Measurements from ENCODE around the gene HSF5.
"Not testable (repeated sequence)": the region's sequence is repeated elsewhere in the genome, so short reads cannot be mapped to it uniquely, and the experiment has no call there.

Gene HSF5

DNA sequence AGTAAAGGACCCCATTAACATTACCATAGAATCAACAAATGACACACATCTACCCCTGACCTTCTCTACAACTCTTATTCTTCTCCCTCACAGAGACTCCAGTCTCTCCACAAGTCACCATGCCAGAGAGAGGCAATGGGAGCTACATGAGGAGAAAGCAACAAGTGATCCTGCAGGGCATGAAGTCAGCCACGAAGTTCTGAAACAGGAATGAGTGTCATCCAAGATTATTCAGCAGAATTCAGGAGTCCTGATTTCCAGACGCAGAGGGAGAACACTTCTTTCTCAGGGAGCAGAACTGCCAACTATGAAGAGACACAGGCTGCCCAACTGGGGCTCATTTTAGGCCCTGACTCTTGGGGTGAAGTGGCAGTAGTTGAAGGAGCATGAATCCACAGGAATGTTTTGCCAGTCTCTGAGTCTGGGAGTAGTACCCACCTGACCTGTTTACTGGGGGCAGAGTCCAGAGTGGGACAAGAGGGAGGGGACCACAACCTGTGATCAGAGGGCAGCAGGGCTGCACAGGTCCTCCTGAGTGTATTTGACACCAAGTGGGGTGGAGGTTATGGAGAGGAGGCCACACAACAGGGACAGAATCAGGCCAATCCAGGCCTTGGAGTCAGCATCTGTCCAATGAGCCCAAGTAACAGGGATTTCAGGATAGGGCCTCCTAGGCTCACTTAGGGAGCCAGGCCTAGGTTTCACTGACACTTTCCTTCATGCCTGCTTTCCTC is 28.6 kb upstream of the HSF5 start:
- peak; percentile 16 for DNase-seq

DNA sequence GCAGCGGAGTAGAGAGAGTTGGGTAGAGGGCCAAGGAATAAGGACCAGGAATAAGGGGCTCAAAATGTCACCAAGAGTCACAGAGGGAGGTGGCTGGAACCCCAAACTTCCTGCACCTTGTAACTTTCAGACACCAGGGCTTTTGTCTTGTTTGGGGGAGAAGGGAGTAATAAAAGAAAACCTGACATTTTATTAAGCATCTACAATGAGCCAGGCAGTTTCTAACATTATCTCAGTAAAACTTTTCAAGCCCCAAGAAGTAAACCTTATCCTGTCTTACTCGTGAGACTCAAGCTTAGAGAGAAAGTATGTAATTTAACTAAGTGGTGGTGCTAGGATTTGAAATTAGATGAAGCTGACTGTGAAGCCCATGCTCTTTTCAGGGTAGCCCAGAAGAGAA is 27.1 kb upstream of the HSF5 start:
- no peak for DNase-seq

DNA sequence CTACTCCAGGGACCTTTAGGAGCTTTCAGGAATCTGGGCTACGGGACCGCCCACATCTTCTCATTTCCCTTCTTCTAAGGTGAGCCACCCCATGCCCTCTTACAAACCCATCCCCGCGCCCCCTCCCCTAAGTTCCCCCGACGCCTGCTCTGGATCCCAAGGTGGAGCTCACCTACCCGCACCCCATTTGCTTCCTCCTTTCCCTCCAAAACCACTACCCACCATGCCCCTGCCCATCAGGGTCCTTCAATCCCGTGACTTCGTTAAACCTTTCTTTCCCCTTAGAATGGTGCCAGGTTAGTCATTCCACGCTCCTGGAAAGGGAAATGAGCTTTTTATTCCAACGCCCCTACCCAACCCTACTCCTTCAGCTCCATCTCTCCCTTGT is 26.6 kb upstream of the HSF5 start:
- DNase-seq: no peak

DNA sequence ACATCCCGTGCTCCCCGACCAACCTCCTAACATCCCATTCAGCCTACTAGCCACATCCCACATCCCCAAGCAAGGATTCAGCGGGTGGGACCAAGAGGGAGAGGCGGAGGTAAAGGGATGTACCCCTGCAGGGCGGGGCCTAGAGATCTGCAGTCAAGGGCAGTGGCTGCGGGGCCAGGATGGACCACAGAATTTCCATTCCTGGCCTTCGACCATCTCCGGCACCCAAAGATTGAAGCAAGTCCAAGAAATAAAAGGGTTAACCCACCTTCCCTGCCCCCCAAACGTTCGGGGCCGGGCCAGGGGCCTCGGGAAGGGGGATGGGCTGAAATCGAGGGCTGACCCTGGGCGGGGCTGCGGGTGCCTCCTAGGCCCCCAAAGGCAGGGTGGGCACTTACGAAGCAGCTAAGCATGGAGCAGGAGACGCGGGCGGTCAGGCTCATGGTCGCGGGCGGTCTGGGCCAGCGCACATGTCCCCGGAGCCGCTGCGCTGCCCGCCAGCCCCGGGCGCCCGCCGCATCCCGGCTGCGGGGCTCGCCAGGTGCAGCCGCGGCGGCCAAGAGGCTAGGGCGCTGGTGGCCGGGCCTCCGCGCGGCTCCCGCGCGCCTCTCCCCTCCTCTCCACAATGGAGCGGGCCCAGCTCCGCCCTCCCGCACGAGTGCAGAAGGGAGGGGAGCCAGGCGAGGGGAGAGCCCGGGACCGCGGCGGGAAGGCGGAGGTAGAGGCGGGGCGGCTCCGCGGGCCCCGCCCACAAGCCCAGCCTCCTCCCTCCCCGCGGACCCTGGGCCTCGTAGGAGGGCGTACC is 26.0 kb upstream of the HSF5 start, which contains the start of gene MTMR4:
MTMR4 (minus strand) TSS at position 674 of the 805 bp plus-strand sequence; CDS start at position 443, 231 bp downstream.
- peak; percentile 87 for DNase-seq

DNA sequence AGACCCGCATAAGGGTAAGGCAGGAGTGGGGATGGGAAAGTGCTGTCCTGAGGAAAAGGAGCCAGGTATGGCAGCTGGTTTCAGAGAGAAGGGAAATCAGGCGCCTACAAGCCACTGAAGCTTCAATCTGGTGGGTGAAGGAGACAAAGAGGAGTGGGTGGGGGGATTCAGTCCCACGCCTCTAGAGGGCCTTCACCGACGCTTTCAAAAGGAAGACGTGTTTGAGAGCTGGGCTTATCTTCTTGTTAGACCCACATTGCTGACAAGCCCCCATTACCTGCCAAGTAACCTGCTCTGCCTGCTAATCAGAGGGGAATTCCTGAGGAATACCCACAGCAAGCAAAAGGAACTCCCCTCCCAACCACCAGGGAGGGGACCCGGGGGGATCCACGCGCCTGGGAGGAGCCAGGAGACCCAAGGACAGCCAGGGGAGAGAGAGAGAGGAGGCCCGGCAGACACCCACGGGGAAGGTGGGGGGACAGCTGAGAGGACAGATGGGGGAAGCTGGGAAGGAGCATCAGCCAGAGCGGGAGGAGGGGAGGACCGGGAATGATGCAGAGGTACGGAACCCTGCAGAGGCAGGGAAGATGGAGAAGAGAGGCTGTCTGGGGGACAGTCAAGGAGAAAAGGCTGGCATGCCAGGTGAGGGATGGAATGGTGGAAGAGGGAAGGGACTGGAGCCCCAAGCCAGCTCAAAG is 25.2 kb upstream of the HSF5 start:
- DNase-seq: no peak

DNA sequence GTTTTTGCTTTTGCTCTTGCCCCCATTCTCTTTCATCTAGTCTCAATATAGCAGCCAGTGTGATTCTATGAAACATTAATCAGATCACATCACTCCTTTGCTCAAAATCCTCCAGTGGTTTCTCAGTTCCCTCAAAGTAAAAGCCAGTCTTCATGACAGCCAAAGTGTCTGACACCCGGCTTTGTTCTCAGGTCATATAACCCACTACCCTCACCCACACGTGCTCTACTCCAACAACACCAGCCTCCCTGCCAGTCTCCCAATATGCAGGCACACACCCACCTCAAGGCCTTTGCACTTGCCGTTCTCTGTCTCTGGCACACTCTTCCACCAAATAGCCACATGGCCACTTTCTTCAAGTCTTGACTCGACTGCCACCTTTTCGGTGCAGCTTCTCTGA is 21.9 kb upstream of the HSF5 start:
- no peak for DNase-seq

DNA sequence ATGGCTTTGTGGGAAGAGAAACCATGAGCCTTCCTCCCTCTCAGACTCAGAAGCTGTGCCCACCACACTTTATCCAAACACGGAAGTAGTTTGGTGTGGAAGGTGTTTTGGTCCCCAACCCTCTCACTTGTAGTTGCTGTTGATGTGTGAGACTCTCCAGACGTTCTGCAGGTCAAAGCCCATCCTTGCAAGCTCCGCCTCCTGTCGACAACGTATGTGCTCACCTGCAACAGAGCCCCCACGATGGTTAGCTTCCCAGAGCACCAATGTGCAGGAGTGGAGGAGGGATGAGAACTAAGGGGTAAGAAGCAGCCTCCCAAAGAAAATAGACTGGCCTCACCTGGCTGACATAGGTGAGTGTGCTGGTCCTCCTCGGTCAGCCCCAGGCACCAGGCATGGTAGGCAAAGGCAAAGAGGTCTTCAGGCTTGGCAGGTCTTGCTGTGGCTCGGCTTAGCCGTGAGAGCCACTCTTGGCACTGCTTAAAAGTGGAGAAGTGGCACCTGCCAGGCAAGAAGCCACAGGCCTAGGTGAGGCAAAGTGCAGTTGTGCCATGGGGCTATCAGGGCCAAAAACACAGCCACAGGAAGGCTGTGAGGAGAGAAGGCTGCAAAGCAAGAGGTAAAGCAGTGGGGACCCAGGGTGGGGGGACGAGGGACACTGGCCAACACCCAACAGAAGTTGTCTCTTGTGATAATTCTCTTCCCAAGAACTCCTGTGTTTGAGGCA is 20.3 kb upstream of the HSF5 start:
- DNase-seq: no peak

DNA sequence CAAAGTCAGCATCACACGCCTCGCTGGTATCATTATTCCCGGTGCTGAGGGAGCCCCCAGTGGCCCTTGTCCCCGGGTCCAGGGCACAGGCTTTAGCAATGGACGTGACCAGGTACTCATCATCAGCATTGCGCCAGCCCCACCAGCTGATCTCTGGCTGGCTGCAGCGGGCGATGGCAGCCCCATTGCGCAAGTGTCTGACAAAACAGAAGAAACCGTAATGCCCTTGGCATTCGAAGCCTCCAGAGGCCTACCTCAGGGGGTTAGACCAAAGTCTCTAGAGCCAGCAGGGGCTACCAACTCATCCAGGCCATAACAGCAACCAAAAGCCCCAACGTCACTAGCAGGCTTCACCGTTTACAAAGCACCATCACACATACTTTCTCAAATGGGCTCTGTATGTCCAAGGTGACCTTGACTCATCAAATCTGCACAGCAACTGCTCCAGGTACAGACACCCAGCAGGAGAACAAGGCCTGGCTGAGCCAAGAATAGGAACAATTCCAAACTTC is 19.0 kb upstream of the HSF5 start:
- no peak for DNase-seq

DNA sequence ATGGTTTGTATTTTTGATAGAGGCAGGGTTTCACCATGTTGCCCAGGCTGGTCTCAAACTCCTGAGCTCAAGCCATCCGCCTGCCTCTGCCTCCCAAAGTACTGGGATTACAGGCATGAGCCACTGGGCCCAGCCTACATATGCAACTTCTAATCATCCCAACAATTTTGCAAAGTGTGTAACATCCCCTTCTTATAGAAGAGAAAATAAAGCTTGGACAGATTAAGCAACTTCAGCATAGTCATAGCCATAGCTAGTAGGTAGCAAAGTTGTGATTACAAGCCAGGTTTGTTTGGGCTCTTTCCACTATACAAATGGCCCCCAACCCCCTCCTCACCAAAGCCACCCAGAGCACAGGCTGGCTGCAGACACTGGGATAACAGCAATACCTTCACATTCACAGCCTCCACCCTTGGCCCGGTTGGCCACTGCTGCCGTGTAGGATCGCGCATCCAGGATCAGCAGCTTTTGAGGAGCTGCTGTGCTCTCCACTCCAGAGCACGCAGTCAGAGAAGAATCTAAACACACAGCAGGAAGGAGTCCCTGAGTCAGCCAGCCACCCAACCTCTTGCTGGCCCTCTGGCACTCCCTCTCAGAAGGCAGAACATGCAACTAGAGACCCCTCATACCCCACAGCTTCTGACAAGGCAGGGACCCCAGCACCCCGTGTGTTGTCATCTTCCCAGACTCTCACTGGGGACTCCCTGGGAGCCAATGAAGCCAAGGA is 18.3 kb upstream of the HSF5 start:
- no peak for DNase-seq

DNA sequence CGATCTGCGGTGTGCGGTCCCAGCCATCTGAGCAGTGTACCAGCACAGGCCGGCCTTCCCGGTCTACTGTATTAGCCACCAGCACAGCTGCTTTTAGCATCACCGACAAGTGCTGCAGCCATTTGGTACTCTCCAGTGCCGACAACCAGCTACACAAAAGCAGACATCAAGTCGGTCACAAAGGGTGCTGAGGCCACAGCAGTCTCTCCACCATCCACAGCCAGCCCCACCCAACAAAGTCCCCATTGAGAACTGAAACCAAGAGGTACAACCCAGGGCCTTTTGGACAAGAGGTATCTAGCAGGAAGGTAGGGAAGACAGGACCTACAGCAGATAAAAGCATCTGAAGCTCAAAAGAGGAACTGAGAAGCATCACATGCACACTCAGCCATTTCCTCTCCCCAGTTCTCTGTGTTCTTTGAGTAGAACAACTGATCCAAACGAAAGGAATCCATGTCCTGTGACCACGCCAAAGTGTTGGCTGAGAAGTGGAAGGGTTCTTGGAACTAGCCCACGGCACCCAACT is 16.7 kb upstream of the HSF5 start:
- DNase-seq: no peak

DNA sequence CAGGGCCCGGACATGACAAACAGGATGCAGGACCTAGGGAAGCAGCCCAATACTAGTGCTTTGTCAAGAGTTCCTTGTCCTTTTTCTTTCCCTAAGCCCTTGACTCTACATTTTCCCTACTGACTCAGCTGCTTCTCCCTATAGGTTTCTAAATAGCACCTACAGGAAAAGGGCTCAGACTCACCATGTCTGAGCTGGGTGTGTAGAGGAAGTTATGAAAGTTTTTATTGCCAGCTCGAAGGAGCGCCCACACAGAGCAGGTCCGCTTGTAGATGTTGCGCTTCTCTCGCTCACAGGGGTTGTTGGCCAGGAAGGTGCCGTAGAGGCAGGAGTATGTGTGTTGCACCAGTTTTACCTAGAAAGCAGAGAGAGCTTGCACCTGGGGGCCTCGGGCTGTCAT is 15.7 kb upstream of the HSF5 start:
- no peak for DNase-seq

DNA sequence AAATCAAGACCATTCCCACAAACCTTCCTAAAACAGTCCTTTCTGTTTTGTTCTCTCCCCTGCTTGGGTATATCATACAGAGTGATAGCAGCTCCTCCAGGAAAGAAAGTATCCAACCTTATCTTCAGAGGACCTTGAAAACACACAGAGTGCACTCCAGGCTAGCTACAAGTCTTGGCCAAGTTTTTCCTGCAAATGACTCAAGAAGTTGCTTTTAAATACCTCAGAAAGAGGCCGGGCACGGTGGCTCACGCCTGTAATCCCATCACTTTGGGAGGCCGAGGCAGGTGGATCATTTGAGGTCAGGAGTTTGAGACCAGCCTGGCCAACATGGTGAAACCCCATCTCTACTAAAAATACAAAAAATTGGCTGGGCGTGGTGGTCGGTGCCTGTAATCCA is 14.9 kb upstream of the HSF5 start:
- not testable (repeated sequence) for DNase-seq

DNA sequence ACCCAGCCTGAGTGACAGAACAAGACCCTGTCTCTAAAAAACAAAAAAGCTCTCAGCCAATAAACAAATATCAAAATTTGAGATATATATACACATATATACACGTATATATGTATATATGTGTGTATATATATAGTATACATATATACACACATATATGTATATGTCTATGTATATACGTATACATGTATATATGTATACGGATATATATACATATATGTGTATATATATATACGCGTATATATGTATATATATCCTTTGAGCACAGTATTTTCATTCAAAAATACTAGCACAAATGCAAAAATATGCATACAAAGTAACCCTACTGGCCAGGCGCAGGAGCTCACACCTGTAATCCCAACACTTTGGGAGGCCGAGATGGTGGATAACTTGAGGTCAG is 13.2 kb upstream of the HSF5 start:
- no peak for DNase-seq

DNA sequence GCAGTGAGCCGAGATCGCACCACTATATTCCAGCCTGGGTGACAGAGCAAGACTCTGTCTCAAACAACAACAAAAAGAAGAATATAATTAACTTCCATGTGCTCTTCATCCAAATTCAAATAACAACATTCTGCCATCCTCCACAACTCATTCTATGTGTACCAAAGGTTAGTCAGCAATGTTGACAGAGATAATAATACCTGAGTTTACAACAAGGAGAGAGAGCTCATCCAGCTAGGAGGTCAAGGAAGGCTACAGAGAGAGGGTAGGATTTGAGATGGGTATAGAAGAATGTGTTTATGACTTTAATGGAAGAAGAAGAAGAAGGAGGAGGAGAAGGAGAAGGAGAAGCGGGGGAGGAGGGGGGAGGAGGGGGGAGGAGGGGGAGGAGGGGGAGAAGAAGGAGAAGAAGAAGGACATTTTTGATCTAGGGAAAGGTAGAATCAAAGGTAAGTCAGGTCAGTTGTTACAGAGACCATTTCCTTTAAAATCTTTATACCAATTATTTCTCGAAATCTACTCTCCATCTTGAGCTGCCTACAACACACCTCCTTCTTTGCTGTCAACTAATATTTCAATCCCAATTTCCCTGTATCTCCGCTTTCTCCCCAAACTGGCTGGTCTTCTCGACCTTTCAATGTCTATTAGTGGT is 10.1 kb upstream of the HSF5 start:
- no peak for DNase-seq

DNA sequence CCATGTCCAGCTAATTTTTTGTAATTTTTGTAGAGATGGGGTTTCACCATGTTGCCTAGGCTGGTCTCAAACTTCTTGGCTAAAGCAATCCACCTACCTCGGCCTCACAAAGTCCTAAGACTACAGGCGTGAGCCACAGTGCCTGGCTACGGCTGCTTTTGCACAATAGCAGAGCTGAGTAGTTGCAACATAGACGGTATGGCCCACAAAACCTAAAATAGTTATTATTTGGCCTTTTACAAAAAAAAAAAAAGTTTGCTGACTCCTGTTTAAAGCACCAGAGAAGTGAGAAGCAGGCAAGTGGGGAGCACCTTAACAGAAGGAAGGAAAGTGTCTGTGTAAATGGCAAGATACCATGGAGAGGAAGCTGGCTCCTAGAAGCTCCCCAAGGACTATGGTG is 5.3 kb upstream of the HSF5 start:
- DNase-seq: no peak

DNA sequence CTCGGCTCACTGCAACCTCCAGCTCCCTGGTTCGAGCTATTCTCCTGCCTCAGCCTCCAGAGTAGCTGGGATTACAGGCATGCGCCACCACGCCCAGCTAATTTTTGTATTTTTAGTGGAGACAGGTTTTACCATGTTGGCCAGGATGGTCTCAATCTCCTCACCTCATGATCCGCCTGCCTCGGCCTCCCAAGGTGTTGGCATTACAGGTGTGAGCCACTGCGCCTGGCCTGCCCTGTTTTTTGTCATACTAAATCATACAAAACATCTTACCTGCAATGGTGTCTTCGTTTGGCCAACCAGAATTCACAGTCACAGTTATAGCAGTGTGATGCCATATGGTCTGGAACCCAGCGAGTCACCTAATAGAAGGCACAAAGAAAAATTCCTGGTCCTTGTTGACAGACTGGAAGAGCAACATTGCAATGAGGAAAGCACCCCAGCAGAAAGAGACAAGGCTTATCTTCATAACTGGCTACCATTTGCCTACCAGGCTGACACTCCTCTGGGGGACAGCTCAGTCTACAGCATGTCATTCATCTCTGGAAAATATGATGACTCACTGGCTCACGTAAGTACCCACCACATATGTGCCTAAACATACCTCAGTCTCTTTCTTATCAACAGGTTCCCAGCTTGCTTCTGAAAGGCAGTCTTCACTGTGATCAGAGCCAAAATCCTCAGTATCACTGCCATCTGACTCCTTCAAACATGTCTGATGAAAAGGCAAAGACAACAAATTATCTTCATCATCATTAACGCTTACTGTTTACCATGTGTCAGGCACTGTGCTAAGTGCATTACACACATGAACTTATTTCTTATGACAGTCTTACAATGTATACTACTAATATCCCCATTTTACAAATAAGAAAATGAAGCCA is 4.3 kb upstream of the HSF5 start:
- DNase-seq: peak; percentile 94

DNA sequence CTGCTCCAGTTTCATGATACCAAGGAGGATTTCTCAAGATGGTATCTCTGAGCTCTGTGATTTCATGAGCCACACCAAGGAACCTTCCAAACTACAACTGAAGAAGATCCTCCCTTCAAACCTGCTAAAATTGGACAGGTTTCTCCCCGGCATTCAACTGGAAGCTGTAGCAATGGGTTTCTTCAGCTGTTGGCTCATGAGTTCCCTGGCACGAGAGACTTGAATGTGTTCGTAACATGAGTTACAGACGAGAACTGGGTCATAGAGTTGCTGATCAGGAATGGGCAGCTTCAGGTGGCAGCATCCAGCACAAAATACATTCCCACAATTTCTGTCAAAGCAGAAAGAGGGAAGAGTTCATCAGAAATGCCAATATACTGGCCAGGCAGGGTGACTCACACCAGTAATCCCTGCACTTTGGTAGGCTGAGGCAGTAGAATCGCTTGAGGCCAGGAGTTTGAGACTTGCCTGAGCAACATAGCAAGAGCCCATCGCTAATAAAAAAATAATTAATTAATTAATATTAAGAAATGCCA is 3.4 kb upstream of the HSF5 start:
- no peak for DNase-seq

DNA sequence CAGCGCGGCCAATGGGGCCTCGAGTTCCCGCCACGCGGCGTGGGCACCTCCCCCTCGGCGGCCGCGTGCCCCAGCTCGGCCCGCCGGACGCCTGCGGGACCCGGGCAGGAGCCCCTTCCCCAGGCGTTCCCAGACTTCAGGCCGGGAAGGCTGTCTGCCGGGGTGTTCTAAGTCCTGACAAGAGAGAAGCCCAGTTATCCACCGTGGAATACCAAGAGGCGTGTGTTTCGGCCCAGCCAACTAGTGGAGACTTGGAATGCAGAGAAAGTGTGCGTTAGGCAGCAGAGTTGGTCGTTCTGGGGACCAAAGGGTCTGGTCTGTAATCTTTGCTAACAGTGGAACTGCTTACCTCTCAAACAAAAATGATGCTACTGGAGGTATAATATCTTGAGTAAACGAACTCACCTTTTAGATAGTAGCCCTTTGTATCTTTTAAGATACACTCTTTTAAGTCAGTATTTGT is 251 bp upstream of the HSF5 start:
- DNase-seq: no peak

DNA sequence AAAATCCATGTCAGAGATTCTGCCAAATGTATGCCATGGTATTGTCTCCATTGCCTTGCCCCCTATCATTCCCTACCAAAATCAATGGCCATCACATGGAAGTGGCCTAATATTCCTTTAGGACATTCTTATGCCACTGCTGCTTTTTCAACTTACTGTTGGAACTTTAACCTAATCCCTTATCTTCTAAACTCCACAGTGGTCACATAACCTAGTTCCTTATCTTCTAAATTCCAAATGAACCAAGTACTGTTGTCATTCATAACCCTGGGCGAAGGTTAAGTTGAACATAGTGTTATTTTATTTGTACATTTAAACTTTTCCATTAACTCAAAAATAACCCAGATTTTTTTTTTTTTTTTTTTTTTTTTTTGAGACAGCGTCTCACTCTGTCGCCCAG is 3.6 kb downstream of the HSF5 start:
- DNase-seq: no peak

DNA sequence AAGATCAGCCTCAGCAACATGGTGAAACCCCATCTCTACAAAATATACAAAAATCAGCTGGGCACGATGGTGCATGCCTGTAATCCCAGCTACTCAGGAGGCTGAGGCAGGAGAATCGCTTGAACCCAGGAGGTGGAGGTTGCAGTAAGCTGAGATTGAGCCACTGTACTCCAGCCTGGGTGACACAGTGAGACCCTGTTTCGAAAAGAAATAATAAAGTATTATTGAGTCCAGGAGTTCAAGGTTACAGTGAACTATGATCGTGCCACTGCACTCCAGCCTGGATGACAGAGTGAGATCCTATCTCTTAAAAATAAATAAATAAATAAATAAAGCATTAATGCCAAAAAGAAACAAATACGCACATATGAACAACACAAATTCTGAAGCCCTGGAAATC is 6.4 kb downstream of the HSF5 start:
- DNase-seq: not testable (repeated sequence)
